NCI-H748 (cell line): ENCODE data around the gene FRK.
"Not testable (repeated sequence)": the region's sequence is repeated elsewhere in the genome, so short reads cannot be mapped to it uniquely, and the experiment has no call there.

Experiments
- DNase-seq: peaks from one replicate; lab custom pipeline; 2025; ENCODE audit not compliant: unreplicated experiment; lab: John Stamatoyannopoulos, UW

The FRK gene

DNA sequence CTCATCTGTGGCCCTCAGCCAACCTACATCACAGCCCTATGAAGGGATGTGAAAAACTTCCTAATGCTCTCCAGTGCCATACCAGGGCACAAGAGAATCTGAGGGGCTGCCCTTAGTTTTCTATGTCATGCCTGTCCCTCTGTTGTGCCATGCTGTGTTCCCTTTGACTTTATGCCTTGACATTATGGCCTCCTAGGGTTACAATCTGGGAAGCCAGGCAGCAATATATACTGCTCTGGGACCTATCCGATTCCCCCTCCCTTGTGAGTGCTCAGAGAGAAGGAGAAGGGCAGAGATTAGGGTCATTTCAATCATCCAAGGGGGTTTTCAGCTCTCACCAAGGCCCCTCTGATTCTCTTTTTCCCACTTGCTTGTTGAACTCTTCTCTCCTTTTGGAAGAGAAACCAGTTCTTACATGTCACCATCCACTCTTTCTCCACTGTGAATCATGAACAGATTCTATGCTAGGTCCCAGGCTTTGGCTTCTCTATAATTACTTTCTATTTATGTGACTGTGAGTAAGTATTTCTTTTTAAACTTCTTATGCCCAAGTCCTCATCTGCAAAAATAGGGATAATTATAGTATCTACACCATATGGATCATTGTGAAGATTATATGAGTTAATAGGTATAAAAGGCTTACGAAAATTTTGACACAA is 14.2 kb upstream of the FRK start:
- no peak for DNase-seq

DNA sequence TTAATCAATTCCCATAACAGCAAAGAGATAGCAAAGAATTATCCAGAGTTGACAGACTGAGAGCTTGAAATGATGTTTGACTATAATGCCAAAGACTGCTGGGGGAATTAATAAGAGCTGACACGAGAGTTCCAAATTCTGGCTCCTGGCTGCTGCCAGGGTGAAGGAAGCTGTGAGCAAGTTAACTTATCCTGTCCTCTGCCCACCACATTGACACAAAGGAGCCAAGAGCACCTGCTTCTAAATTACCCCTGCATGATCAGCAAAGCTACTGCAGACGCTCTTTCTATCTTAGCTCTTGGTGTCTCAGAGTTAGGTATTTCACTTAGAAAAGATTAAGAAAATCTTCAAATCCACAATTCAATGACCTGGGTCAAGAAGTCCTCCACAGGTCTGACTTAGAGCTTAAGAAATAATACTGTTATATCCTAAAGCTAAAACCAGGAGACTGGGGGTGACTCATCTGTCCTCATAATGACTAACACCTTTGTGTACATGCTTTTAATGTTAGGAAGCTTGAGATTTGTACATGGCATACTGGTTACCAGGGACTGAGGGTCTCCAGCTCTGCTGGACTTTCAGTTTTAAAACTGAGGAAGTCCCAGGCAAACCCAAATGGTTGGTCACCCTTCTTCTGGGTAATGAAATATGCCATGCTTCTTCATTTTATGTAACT is 13.2 kb upstream of the FRK start:
- peak; percentile 19 for DNase-seq

DNA sequence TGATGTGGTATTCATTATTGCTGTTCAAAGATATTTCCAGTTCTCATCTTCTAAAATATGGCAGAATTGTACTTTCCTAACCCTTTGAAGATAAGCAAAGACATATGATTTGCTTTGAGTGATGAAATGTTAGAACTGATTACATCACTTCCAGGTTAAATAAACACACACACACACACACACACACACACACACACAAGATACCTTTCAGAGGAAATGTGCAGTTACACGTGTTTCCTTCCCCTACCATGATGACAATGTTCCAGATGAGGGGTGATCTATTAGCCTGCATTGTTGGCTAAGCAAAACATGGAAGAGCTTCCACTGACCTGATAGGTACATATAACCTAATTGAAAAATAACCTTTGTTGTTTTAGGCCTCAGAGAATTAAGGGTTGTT is 11.7 kb upstream of the FRK start:
- peak; percentile 3 for DNase-seq

DNA sequence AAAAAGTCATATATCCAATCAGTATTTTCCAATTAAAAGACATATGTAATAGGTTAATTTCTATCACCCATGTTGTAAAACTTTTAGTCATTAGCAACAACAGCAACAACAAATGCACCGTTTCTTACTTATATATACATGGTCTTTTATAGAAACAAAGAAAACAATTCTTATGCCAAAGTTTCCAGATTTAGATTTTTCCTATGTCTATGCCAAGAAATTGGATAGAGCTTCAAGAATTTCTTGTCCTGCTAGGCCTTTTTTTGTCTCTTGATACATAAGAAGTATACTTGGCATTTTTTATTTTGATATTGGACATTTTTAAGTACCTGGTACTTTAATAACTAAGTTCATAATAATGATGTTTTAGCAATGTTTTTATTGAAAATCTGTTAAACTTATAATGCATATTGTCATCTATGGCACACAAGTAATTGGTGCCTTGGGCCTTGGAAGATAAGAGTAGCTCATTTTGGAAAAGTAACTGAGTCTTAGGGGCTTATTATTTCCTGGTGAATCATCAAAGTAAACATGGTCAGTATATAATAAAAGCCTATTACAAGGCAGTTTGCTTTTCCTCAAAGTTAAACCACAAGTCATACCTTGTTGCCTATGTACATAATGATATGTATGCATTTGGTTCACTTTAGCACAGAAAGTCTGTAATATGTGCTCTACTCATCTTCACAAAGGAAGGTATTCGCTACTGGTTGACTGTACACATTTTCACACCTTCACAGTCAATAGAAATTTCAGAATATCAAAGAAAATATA is 10.1 kb upstream of the FRK start:
- no peak for DNase-seq

- DNase-seq: no peak
Observed at GRCh38 chr6:116070101-116070500, 9.4 kb upstream of the FRK start.

GRCh38 chr6:116066789-116067188 is 6.1 kb upstream of the FRK start:
- no peak for DNase-seq

DNA sequence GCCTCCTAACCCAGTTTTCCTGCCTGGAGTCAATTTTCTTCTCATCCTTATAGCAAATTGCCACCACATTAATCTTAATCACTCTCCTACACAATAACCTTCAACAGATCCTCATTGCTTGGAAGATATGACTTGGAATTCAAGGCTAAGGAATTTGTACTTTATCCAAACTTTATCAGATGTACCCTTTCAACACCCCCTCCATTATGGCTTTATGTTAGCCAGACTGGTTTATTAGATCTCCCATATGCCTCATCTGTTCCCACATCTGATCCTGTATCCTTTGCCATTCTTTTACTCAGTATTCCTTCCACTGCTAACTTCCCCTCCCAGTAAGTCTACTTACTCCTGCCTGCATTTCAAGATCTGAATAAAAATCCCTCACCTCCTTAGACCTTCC is 4.0 kb upstream of the FRK start:
- no peak for DNase-seq

- DNase-seq: no peak
Observed at GRCh38 chr6:116062496-116062895, 1.8 kb upstream of the FRK start.

GRCh38 chr6:116059713-116060571 is 749 bp downstream of the FRK start:
- DNase-seq: peak; percentile 21

GRCh38 chr6:116057766-116058165 is 2.9 kb downstream of the FRK start:
- DNase-seq: no peak

GRCh38 chr6:116055513-116055912 is 5.2 kb downstream of the FRK start:
- DNase-seq: no peak

GRCh38 chr6:116051244-116051643 is 9.4 kb downstream of the FRK start:
- no peak for DNase-seq

DNA sequence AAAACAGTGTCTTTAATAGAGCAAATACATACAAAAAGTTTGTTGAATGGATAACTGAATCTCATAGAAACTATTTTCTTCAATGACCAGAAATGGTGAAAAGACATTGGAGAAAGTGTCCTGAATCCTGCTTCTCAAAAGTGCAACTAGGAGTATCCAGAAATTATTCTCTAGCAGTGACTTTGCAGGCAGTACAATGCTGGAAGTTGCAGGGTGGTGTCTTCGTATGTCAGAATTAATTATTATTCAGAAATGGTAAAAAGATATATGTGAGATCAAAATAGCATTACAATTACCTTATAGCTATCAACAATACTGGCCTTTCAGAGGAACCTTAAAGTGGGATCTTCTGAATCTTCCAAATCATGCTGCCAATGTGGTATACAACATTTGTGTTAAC is 10.0 kb downstream of the FRK start:
- no peak for DNase-seq

DNA sequence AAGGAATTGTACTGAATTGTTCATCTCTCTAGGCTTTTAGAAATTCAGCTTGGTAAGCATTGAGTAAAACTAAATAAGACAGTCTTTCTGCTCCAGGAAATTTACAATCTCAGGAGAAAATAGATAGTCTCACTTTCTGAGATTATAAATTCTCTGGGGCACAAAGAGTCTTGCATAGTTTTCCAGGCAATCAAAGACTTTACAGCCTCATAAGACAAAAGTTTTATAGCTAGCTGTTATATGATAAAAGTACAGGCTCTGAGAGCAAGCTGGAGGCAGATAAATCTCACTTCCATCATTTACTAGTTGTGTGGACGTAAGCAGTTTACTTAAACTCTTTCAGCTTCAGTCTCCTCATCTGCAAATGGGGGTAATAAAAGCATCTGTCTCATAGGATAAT is 11.4 kb downstream of the FRK start:
- DNase-seq: no peak

GRCh38 chr6:116047173-116047933 is 13.3 kb downstream of the FRK start:
- DNase-seq: no peak

GRCh38 chr6:116046737-116047136 is 14.0 kb downstream of the FRK start:
- DNase-seq: no peak

GRCh38 chr6:116046272-116046671 is 14.4 kb downstream of the FRK start:
- DNase-seq: not testable (repeated sequence)

- no peak for DNase-seq
Observed at GRCh38 chr6:116041934-116042333, 18.8 kb downstream of the FRK start.

DNA sequence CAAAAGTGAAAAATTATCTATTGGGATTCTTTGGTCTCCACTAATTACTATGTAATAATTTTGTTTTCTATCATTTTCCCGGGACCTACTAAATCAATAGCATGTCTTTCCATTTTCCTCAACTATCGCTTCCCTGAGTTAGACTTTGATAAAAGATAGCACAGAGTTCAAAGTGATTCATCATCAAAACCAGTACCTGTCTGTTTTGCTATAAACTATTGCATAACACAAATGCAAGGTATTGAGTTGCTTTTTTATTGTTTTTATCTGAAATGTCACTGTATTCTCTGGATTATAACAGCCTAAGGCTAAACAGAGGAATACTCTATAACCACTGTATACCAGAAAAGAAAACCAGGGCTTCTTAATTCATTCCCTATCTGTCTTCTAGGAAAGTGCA is 19.7 kb downstream of the FRK start:
- no peak for DNase-seq

DNA sequence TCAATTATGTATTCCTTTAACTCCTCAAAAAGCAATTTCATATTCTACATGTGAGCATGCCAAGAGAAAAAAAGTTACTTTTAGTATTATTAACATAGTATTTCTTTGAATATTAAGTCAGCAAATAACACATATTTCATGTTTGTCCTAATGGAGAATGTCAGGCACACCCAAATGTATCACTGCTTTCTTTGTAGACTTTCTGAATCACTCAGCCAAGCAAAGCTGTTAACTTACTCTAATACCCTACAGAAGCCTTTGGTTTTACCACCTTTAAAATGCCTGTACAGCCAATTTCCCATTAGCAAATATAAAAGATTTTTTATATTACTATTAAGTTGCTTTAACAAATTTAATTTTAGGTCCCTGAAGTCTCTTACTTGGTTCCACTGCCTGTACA is 23.8 kb downstream of the FRK start:
- no peak for DNase-seq
